ENCODE results near the gene TRAF6. TPM values are rescaled to one million over a fixed set of nuclear protein-coding genes. Genes with fewer than 3 reads are reported as not detected.
"Not testable (repeated sequence)": the region's sequence is repeated elsewhere in the genome, so short reads cannot be mapped to it uniquely, and the experiment has no call there.

Gene TRAF6
- total RNA-seq, 1 experiment from 2014 or later, result 9.3 TPM

GRCh38 chr11:36557991-36558390 is 47.9 kb upstream of the TRAF6 start:
- Histone ChIP-seq H3K36me3 (ENCODE audit: control insufficient read depth in 1 of 2, insufficient read depth in 2 of 2, low read length in 2 of 2) (no peaks in the 10 kb centered on the region), H3K27me3 (ENCODE audit: insufficient read depth, low read length) (peaks cover 18% of the 10 kb centered on the region; the same call in 1 of the 2 replicates), H3K27ac (ENCODE audit: low read depth, low read length) (no peak overlapping the region), H3K4me2 (ENCODE audit: low read length) (no peak overlapping the region), H3K9me3 (ENCODE audit: control insufficient read depth in 1 of 2, insufficient read depth in 1 of 2, low read depth in 1 of 2, low read length in 2 of 2) (no peaks in the 10 kb centered on the region), H3K79me2 (ENCODE audit: insufficient read depth, low read length) (no peaks in the 10 kb centered on the region), H3K4me3 (replicated peaks in 1 of 2; ENCODE audit: low read depth in 1 of 2, low read length in 2 of 2) (no peak overlapping the region), H2AFZ (ENCODE audit: low read depth, low read length, poor library complexity, severe bottlenecking) (no peak overlapping the region), H4K20me1 (ENCODE audit: insufficient read depth) (no peaks in the 10 kb centered on the region), H3K9ac (ENCODE audit: low read length) (no peak overlapping the region), H3K9me2 (ENCODE audit: insufficient read depth) (no peaks in the 10 kb centered on the region), H3K4me1 (ENCODE audit: control insufficient read depth in 1 of 2, insufficient read depth in 2 of 2, low read length in 2 of 2) (no peaks in the 10 kb centered on the region)
- no peak for TF ChIP-seq YY1 (IDR thresholded peaks at IDR 0.05; ENCODE audit: extremely low read depth, insufficient replicate concordance, low read depth, low read length)
- no peak for TF ChIP-seq ZFX (IDR thresholded peaks at IDR 0.05)
- TF ChIP-seq EZH2 (IDR thresholded peaks at IDR 0.05), result no peak
- no peak for TF ChIP-seq TCF7L2 (IDR thresholded peaks at IDR 0.05; ENCODE audit: borderline replicate concordance, extremely low read depth, insufficient read depth, insufficient read length)
- no peak for TF ChIP-seq CBX3 (IDR thresholded peaks at IDR 0.05; ENCODE audit: low read depth)
- TF ChIP-seq REST (IDR thresholded peaks at IDR 0.05; ENCODE audit: low read depth), result no peak
- no peak for TF ChIP-seq POLR2AphosphoS5 (IDR thresholded peaks at IDR 0.05; ENCODE audit: low read depth, low read length)
- TF ChIP-seq EZH2phosphoT487 (IDR thresholded peaks at IDR 0.05; ENCODE audit: borderline replicate concordance), result no peak
- no peak for TF ChIP-seq JUND (IDR thresholded peaks at IDR 0.05)
- intact Hi-C loops (cut with micrococcal nuclease), result no loop called here
- ATAC-seq (no peak), DNase-seq (ENCODE audit: low read depth, low spot score) (no peak)
- no TSS peak for BruUV-seq (replicated peaks)
- ChIA-PET CTCF (no interaction called here), POLR2A (no interaction called here), RAD21 (ENCODE audit: low non-redundant PET in 1 of 2, low total read pairs in 2 of 2, uncharacterized antibody in 2 of 2, unreplicated experiment in 2 of 2) (no interaction called here)

DNA sequence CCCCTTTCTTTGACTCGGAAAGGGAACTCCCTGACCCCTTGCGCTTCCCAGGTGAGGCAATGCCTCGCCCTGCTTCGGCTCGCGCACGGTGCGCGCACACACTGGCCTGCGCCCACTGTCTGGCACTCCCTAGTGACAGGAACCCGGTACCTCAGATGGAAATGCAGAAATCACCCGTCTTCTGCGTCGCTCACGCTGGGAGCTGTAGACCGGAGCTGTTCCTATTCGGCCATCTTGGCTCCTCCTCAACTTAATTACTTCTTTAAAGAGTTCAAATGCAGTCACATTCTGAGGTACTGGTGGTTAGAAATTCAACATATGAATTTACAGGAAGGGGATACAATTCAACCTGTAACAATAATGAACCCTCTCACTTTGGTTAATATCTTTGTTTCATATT is 47.3 kb upstream of the TRAF6 start:
- H4K20me1 ChIP-seq (ENCODE audit: insufficient read depth); CTCF ChIA-PET; H3K4me2 ChIP-seq (ENCODE audit: low read length); POLR2A ChIA-PET; H3K9me2 ChIP-seq (ENCODE audit: insufficient read depth); H3K36me3 ChIP-seq (ENCODE audit: control insufficient read depth in 1 of 2, insufficient read depth in 2 of 2, low read length in 2 of 2); H3K4me3 ChIP-seq (replicated peaks in 1 of 2; ENCODE audit: low read depth in 1 of 2, low read length in 2 of 2); RAD21 ChIA-PET (ENCODE audit: low non-redundant PET in 1 of 2, low total read pairs in 2 of 2, uncharacterized antibody in 2 of 2, unreplicated experiment in 2 of 2); H3K79me2 ChIP-seq (ENCODE audit: insufficient read depth, low read length); BruUV-seq (replicated peaks); H3K9ac ChIP-seq (ENCODE audit: low read length); intact Hi-C loops (cut with micrococcal nuclease); H3K9me3 ChIP-seq (ENCODE audit: control insufficient read depth in 1 of 2, insufficient read depth in 1 of 2, low read depth in 1 of 2, low read length in 2 of 2); ATAC-seq; H2AFZ ChIP-seq (ENCODE audit: low read depth, low read length, poor library complexity, severe bottlenecking); H3K4me1 ChIP-seq (ENCODE audit: control insufficient read depth in 1 of 2, insufficient read depth in 2 of 2, low read length in 2 of 2); DNase-seq (ENCODE audit: low read depth, low spot score); H3K27ac ChIP-seq (ENCODE audit: low read depth, low read length): not testable (repeated sequence)
- 0 out of 2 replicates have a peak, but pooled peaks cover 16% of the 10 kb centered on the region for H3K27me3 ChIP-seq (ENCODE audit: insufficient read depth, low read length)

Data from HCT116 (cell line).